HepG2 (cell line): Measurements from ENCODE around the gene ABHD1. TPM values are rescaled to one million over a fixed set of nuclear protein-coding genes. Genes with fewer than 3 reads are reported as not detected.

Source experiments
- ARNT ChIP-seq: fragments of 450-650 bp; IDR thresholded peaks from 2 replicates; pipeline ENCODE4 v1.6.1; 2017
- CC2D1A ChIP-seq: sonication (generic); formaldehyde crosslinking; IDR thresholded peaks from 2 replicates; pipeline ENCODE4 v1.8.1; 2023; ENCODE audit warnings: mild to moderate bottlenecking, missing genetic modification reagents
- DDIT3 ChIP-seq: sonication (generic); formaldehyde crosslinking; IDR thresholded peaks from 2 replicates; pipeline ENCODE4 v1.4.0; 2020; ENCODE audit warnings: mild to moderate bottlenecking, missing genetic modification reagents
- FOXO4 ChIP-seq: sonication (generic); formaldehyde crosslinking; conservative IDR thresholded peaks from 2 replicates; pipeline ENCODE4 v1.8.1; 2023; ENCODE audit warnings: missing genetic modification reagents
- FUBP1 ChIP-seq: sonication (generic); formaldehyde crosslinking; IDR thresholded peaks from 2 replicates; pipeline ENCODE4 v1.5.1; 2020; ENCODE audit warnings: missing genetic modification reagents, mild to moderate bottlenecking, borderline replicate concordance
- HMG20B ChIP-seq: conservative IDR thresholded peaks from 2 replicates; pipeline ENCODE4 v1.6.1; 2016; ENCODE audit warnings: missing genetic modification reagents, missing compliant biosample characterization
- IRF2 ChIP-seq: IDR thresholded peaks from 2 replicates; pipeline ENCODE4 v1.6.1; 2018; ENCODE audit warnings: missing genetic modification reagents, missing compliant biosample characterization
- NFRKB ChIP-seq: fragments of 450-650 bp; IDR thresholded peaks from 2 replicates; pipeline ENCODE4 v1.6.1; 2017
- RAD51 ChIP-seq: fragments of 450-650 bp; IDR thresholded peaks from 2 replicates; pipeline ENCODE4 v1.6.1; 2016; ENCODE audit warnings: borderline replicate concordance
- RORA ChIP-seq: sonication (generic); formaldehyde crosslinking; IDR thresholded peaks from 2 replicates; pipeline ENCODE4 v1.5.0; 2020; ENCODE audit warnings: mild to moderate bottlenecking, missing genetic modification reagents, moderate library complexity
- SATB2 ChIP-seq: sonication (generic); formaldehyde crosslinking; IDR thresholded peaks from 2 replicates; pipeline ENCODE4 v1.5.0; 2020; ENCODE audit warnings: missing genetic modification reagents
- SIX1 ChIP-seq: sonication (generic); formaldehyde crosslinking; IDR thresholded peaks from 2 replicates; pipeline ENCODE4 v1.4.0; 2020; ENCODE audit warnings: missing genetic modification reagents, borderline replicate concordance
- SKI ChIP-seq: fragments of 450-650 bp; IDR thresholded peaks from one replicate; pipeline ENCODE4 v1.6.1; 2018; ENCODE audit warnings: mild to moderate bottlenecking; ENCODE audit not compliant: partially characterized antibody
- SMARCC2 ChIP-seq: fragments of 450-650 bp; IDR thresholded peaks from 2 replicates; pipeline ENCODE4 v1.6.1; 2017; ENCODE audit warnings: antibody characterized with exemption, mild to moderate bottlenecking
- SP5 ChIP-seq: IDR thresholded peaks from 2 replicates; pipeline ENCODE4 v1.6.1; 2016; ENCODE audit warnings: low read depth, borderline replicate concordance
- SRY ChIP-seq: sonication (generic); formaldehyde crosslinking; IDR thresholded peaks from 2 replicates; pipeline ENCODE4 v1.8.0; 2022; ENCODE audit warnings: mild to moderate bottlenecking, missing genetic modification reagents
- TOPORS ChIP-seq: sonication (generic); formaldehyde crosslinking; IDR thresholded peaks from 2 replicates; pipeline ENCODE4 v1.8.0; 2023; ENCODE audit warnings: mild to moderate bottlenecking, missing genetic modification reagents
- ZBTB33 ChIP-seq: sonication (generic); formaldehyde crosslinking; IDR thresholded peaks from 2 replicates; pipeline ENCODE4 v1.4.0; 2020; ENCODE audit warnings: missing genetic modification reagents
- ZC3H13 ChIP-seq: sonication (generic); formaldehyde crosslinking; IDR thresholded peaks from 2 replicates; pipeline ENCODE4 v1.8.1; 2023; ENCODE audit warnings: mild to moderate bottlenecking, missing genetic modification reagents, moderate library complexity
- ZMYM3 ChIP-seq: sonication (generic); formaldehyde crosslinking; IDR thresholded peaks from 2 replicates; pipeline ENCODE4 v1.5.1; 2020; ENCODE audit warnings: mild to moderate bottlenecking, missing genetic modification reagents
- ZNF12 ChIP-seq: sonication (generic); formaldehyde crosslinking; IDR thresholded peaks from 2 replicates; pipeline ENCODE4 v1.5.0; 2020; ENCODE audit warnings: missing genetic modification reagents
- ZNF143 ChIP-seq: sonication (generic); formaldehyde crosslinking; IDR thresholded peaks from 2 replicates; pipeline ENCODE4 v1.4.0; 2020; ENCODE audit warnings: missing genetic modification reagents
- ZNF207 ChIP-seq: fragments of 450-650 bp; IDR thresholded peaks from 2 replicates; pipeline ENCODE4 v1.6.1; 2016; ENCODE audit warnings: antibody characterized with exemption, borderline replicate concordance
- ZNF530 ChIP-seq: sonication (generic); formaldehyde crosslinking; IDR thresholded peaks from 2 replicates; pipeline ENCODE4 v1.5.0; 2020; ENCODE audit warnings: low read depth, mild to moderate bottlenecking, missing genetic modification reagents
- ZNF564 ChIP-seq: sonication (generic); formaldehyde crosslinking; IDR thresholded peaks from 2 replicates; pipeline ENCODE4 v1.8.1; 2023; ENCODE audit warnings: mild to moderate bottlenecking, missing genetic modification reagents
- ZNF607 ChIP-seq: sonication (generic); formaldehyde crosslinking; IDR thresholded peaks from 2 replicates; pipeline ENCODE4 v1.5.1; 2020; ENCODE audit warnings: missing genetic modification reagents, mild to moderate bottlenecking, borderline replicate concordance
- ZNF737 ChIP-seq: sonication (generic); formaldehyde crosslinking; IDR thresholded peaks from 2 replicates; pipeline ENCODE4 v1.5.0; 2020; ENCODE audit warnings: missing genetic modification reagents, mild to moderate bottlenecking, borderline replicate concordance
- ZNF75D ChIP-seq: sonication (generic); formaldehyde crosslinking; IDR thresholded peaks from 2 replicates; pipeline ENCODE4 v1.8.1; 2023; ENCODE audit warnings: missing genetic modification reagents, mild to moderate bottlenecking, borderline replicate concordance
- polyA plus RNA-seq, 8 experiments: library from polyadenylated mRNA; depleted of rRNA in 3 of 8; stranded (reverse) in 7 of 8; unstranded in 1 of 8; fragments of >200 nt; fragmentation: Illumina TruSeq in 4 of 8; extraction: Trizol in 4 of 8; gene quantifications; 2 replicates each; pipeline versions ENCODE4 v1.2.1 to v1.2.3, GENCODE V29; 2011 to 2016; ENCODE audit warnings: low read depth in 4 of 8, missing spikeins in 1 of 8, mixed read lengths in 1 of 8; ENCODE audit not compliant: insufficient read depth in 1 of 8
- total RNA-seq, 5 experiments: library from RNA; depleted of rRNA; stranded (reverse); fragments of >200 nt; fragmentation: Illumina TruSeq; extraction: Trizol; gene quantifications; 2 replicates each; pipeline ENCODE4 v1.2.3, GENCODE V29; 2016; ENCODE audit warnings: low read depth in 1 of 5

The ABHD1 gene
- total and polyA plus RNA-seq, 2 of the 13 experiments (the other 11 are each of a cell fraction or from before 2014, with no cell fraction given): 0.04 to 0.81 TPM

- TF ChIP-seq SP5: no peak
- no peak for TF ChIP-seq RAD51
- TF ChIP-seq SMARCC2: no peak
- no peak for TF ChIP-seq SKI
- TF ChIP-seq RORA (CRISPR knock-in tag): no peak
- TF ChIP-seq ZNF530: no peak
- no peak for TF ChIP-seq FUBP1 (CRISPR knock-in tag)
- no peak for TF ChIP-seq ZNF12 (CRISPR knock-in tag)
- TF ChIP-seq ZNF607 (CRISPR knock-in tag): no peak
- no peak for TF ChIP-seq NFRKB
- peak; percentile 44; the same call in 1 of the 2 replicates for TF ChIP-seq ZBTB33
- TF ChIP-seq FOXO4 (CRISPR knock-in tag): 0 out of 2 replicates have a peak, but pooled peaks have one; percentile 55
- no peak for TF ChIP-seq ZMYM3
- TF ChIP-seq SATB2 (CRISPR knock-in tag): no peak
- TF ChIP-seq ZNF564: no peak
- no peak for TF ChIP-seq IRF2 (CRISPR knock-in tag)
- TF ChIP-seq HMG20B (CRISPR knock-in tag): no peak
- TF ChIP-seq TOPORS (CRISPR knock-in tag): no peak
- TF ChIP-seq ARNT: no peak
- no peak for TF ChIP-seq ZNF737 (CRISPR knock-in tag)
- no peak for TF ChIP-seq SIX1 (CRISPR knock-in tag)
- no peak for TF ChIP-seq ZNF207
- TF ChIP-seq SRY (CRISPR knock-in tag): no peak
- no peak for TF ChIP-seq DDIT3 (CRISPR knock-in tag)
- TF ChIP-seq ZNF75D (CRISPR knock-in tag): no peak
- TF ChIP-seq ZNF143 (CRISPR knock-in tag): no peak
- no peak for TF ChIP-seq ZC3H13
- no peak for TF ChIP-seq CC2D1A
Observed at GRCh38 chr2:27096748-27097297, 26.8 kb upstream of the ABHD1 start (continued).
